ENCODE data around the gene MED12L.

- no peak for TF ChIP-seq CTCF (conservative IDR thresholded peaks at IDR 0.05; ENCODE audit: low read length)
- no peak for TF ChIP-seq EZH2phosphoT487 (IDR thresholded peaks at IDR 0.05; ENCODE audit: borderline replicate concordance, low read depth, low read length)
These were observed 237.0 kb downstream of the MED12L start for GRCh38 chr3:151322511-151322910.

Measured in OCI-LY7 (cell line).